H1 (cell line): Measurements from ENCODE around the gene LCLAT1. TPM values are rescaled to one million over a fixed set of nuclear protein-coding genes. Genes with fewer than 3 reads are reported as not detected.

Experiments
- CTCF ChIA-PET: fragments of 300-600 bp; sonication (Branson Sonifier 250); formaldehyde crosslinking; loops from one replicate; lab custom pipeline; 2021; ENCODE audit not compliant: partially characterized antibody; lab: Charles Lee
- POLR2A ChIA-PET: fragments of 300-600 bp; sonication (Branson Sonifier 250); formaldehyde crosslinking; loops from one replicate; lab custom pipeline; 2021; ENCODE audit warnings: inconsistent platforms; ENCODE audit not compliant: partially characterized antibody; lab: Charles Lee
- DNase-seq, 2 experiments: peaks; one replicate each; pipeline versions ENCODE4 v3.0.0 to v3.0.0-alpha.2; 2010 to 2022; ENCODE audit warnings: low spot score in 2 of 2, low read depth in 1 of 2, mixed read lengths in 1 of 2
- FAIRE-seq: peaks from 2 replicates; lab custom pipeline; 2011; peaks lifted over from hg19 to GRCh38; lab: Jason Lieb, UNC
- H2AFZ ChIP-seq: 2 replicates; pipeline ENCODE4 v1.8.1; 2012; ENCODE audit warnings: low read length, inconsistent platforms
- H2AK5ac ChIP-seq: 2 replicates; pipeline ENCODE4 v1.6.1; 2013; ENCODE audit warnings: low read depth, low read length
- H2BK120ac ChIP-seq: replicated peaks from 2 replicates; pipeline ENCODE3; 2013; ENCODE audit warnings: low read depth, low read length, inconsistent platforms
- H2BK12ac ChIP-seq: 2 replicates; pipeline ENCODE4 v1.6.1; 2013; ENCODE audit warnings: low read depth, low read length
- H2BK15ac ChIP-seq: 2 replicates; pipeline ENCODE4 v1.6.1; 2013; ENCODE audit warnings: low read length
- H2BK20ac ChIP-seq: 2 replicates; pipeline ENCODE4 v1.6.1; 2013; ENCODE audit warnings: low read length
- H2BK5ac ChIP-seq: 2 replicates; pipeline ENCODE4 v1.6.1; 2013; ENCODE audit warnings: low read depth, low read length
- H3K14ac ChIP-seq: 2 replicates; pipeline ENCODE4 v1.6.1; 2013; ENCODE audit warnings: inconsistent platforms; ENCODE audit not compliant: insufficient read length
- H3K18ac ChIP-seq: 2 replicates; pipeline ENCODE4 v1.6.1; 2013; ENCODE audit warnings: low read length; ENCODE audit errors: extremely low read depth
- H3K23ac ChIP-seq: 2 replicates; pipeline ENCODE4 v1.6.1; 2013; ENCODE audit warnings: inconsistent platforms; ENCODE audit not compliant: insufficient read length
- H3K23me2 ChIP-seq: 2 replicates; pipeline ENCODE4 v1.6.1; 2013; ENCODE audit warnings: low read depth, low read length
- H3K27ac ChIP-seq: 2 replicates; pipeline ENCODE4 v1.6.1; 2011; ENCODE audit warnings: low read depth, low read length, inconsistent platforms
- H3K27me3 ChIP-seq, 4 experiments: replicated peaks in 1 of 4; 1 replicate in 1 of 4; 2 replicates in 3 of 4; pipeline versions ENCODE4 v1.6.1 to v1.8.1; 2011 to 2013; ENCODE audit warnings: low read length in 3 of 4, mild to moderate bottlenecking in 3 of 4, inconsistent platforms in 2 of 4, mixed read lengths in 2 of 4, moderate library complexity in 1 of 4; ENCODE audit not compliant: control insufficient read depth in 3 of 4, insufficient read depth in 3 of 4; ENCODE audit errors: extremely low read depth in 1 of 4
- H3K36me3 ChIP-seq, 4 experiments: 2 replicates each; pipeline versions ENCODE4 v1.6.1 to v1.8.1; 2011 to 2013; ENCODE audit warnings: mild to moderate bottlenecking in 4 of 4, low read length in 3 of 4, moderate library complexity in 2 of 4, control low read depth in 1 of 4, inconsistent platforms in 1 of 4; ENCODE audit not compliant: insufficient read depth in 4 of 4, control insufficient read depth in 2 of 4
- H3K4ac ChIP-seq: replicated peaks from 2 replicates; pipeline ENCODE3; 2013; ENCODE audit warnings: low read length, low read depth, mixed read lengths, inconsistent platforms; ENCODE audit not compliant: insufficient read length
- H3K4me1 ChIP-seq, 4 experiments: replicated peaks in 1 of 4; 1 replicate in 1 of 4; 2 replicates in 3 of 4; pipeline versions ENCODE4 v1.6.1 to v1.8.1; 2011 to 2013; ENCODE audit warnings: low read length in 3 of 4, inconsistent platforms in 2 of 4, mixed read lengths in 1 of 4; ENCODE audit not compliant: insufficient read depth in 4 of 4, control insufficient read depth in 3 of 4
- H3K4me2 ChIP-seq, 2 experiments: 2 replicates each; pipeline versions ENCODE4 v1.6.1 to v1.8.1; 2011 to 2013; ENCODE audit warnings: low read depth in 2 of 2, low read length in 2 of 2, control low read depth in 1 of 2, inconsistent platforms in 1 of 2, mild to moderate bottlenecking in 1 of 2; ENCODE audit not compliant: insufficient read depth in 1 of 2
- H3K4me3 ChIP-seq, 4 experiments: fragments of 200-600, 300-600 bp in 1 of 4; sonication (generic), shearing (Covaris generic), sonication (Bioruptor Twin) in 1 of 4; 2 replicates each; pipeline versions ENCODE4 v1.5.1 to v1.8.1; 2011 to 2016; ENCODE audit warnings: low read length in 4 of 4, low read depth in 3 of 4, control low read depth in 2 of 4, inconsistent platforms in 2 of 4, mild to moderate bottlenecking in 2 of 4, mixed read lengths in 1 of 4, moderate library complexity in 1 of 4; ENCODE audit not compliant: insufficient read depth in 2 of 4; ENCODE audit errors: extremely low read depth in 1 of 4
- H3K56ac ChIP-seq: replicated peaks from 2 replicates; pipeline ENCODE3; 2013; ENCODE audit warnings: low read depth, mild to moderate bottlenecking, mixed read lengths, low read length, inconsistent platforms; ENCODE audit not compliant: insufficient read length
- H3K79me1 ChIP-seq: 2 replicates; pipeline ENCODE4 v1.6.1; 2013; ENCODE audit warnings: low read depth, low read length, control low read depth
- H3K79me2 ChIP-seq, 2 experiments: 2 replicates each; pipeline versions ENCODE4 v1.6.1 to v1.8.1; 2012 to 2013; ENCODE audit warnings: low read length in 2 of 2, mild to moderate bottlenecking in 2 of 2, inconsistent platforms in 1 of 2; ENCODE audit not compliant: insufficient read depth in 2 of 2, control insufficient read depth in 1 of 2
- H3K9ac ChIP-seq, 4 experiments: replicated peaks in 1 of 4; 1 replicate in 1 of 4; 2 replicates in 3 of 4; pipeline versions ENCODE4 v1.6.1 to v1.8.1; 2011 to 2013; ENCODE audit warnings: low read depth in 3 of 4, low read length in 3 of 4, control low read depth in 2 of 4, mild to moderate bottlenecking in 2 of 4, moderate library complexity in 2 of 4, inconsistent platforms in 1 of 4; ENCODE audit errors: extremely low read depth in 1 of 4
- H3K9me3 ChIP-seq, 2 experiments: 2 replicates each; pipeline versions ENCODE4 v1.6.1 to v1.8.1; 2012 to 2013; ENCODE audit warnings: mild to moderate bottlenecking in 2 of 2, moderate library complexity in 2 of 2, control low read depth in 1 of 2, inconsistent platforms in 1 of 2, low read depth in 1 of 2, low read length in 1 of 2, mixed read lengths in 1 of 2; ENCODE audit not compliant: insufficient read depth in 2 of 2
- H4K20me1 ChIP-seq, 2 experiments: replicated peaks in 1 of 2; 2 replicates each; pipeline versions ENCODE3 to v1.8.1; 2011 to 2013; ENCODE audit warnings: inconsistent platforms in 2 of 2, low read length in 2 of 2, mild to moderate bottlenecking in 1 of 2; ENCODE audit not compliant: insufficient read depth in 2 of 2, control insufficient read depth in 1 of 2
- H4K5ac ChIP-seq: 2 replicates; pipeline ENCODE4 v1.6.1; 2013; ENCODE audit warnings: low read length, low read depth, mixed read lengths, inconsistent platforms; ENCODE audit not compliant: insufficient read length
- H4K8ac ChIP-seq: 2 replicates; pipeline ENCODE4 v1.8.0; 2013; ENCODE audit warnings: mild to moderate bottlenecking, moderate library complexity, low read length, inconsistent platforms; ENCODE audit not compliant: insufficient read depth; ENCODE audit errors: extremely low read depth
- H4K91ac ChIP-seq: replicated peaks from 2 replicates; pipeline ENCODE3; 2013; ENCODE audit warnings: low read length, mixed read lengths, inconsistent platforms; ENCODE audit not compliant: insufficient read length
- BRCA1 ChIP-seq: IDR thresholded peaks from 2 replicates; pipeline ENCODE4 v1.6.1; 2012; ENCODE audit warnings: low read depth, low read length, improper control_type of control experiment
- CTBP2 ChIP-seq: IDR thresholded peaks from 2 replicates; pipeline ENCODE4 v1.7.0; 2011; ENCODE audit warnings: borderline replicate concordance, mild to moderate bottlenecking, moderate library complexity, mixed read lengths, low read length; ENCODE audit not compliant: insufficient read depth, insufficient read length
- EZH2 ChIP-seq: fragments of 200-600 bp; sonication (generic); IDR thresholded peaks from 2 replicates; pipeline ENCODE4 v1.7.1; 2012; ENCODE audit warnings: low read depth, mild to moderate bottlenecking, moderate library complexity, low read length, inconsistent platforms; ENCODE audit not compliant: severe bottlenecking
- YY1 ChIP-seq: IDR thresholded peaks from 2 replicates; pipeline ENCODE4 v1.6.1; 2011; ENCODE audit warnings: low read depth, mild to moderate bottlenecking, low read length
- WGBS, 2 experiments: shearing (Covaris generic) in 1 of 2; methylation state at CpG; one replicate each; pipeline versions ENCODE4 v1.1.6 to v1.1.7; 2013 to 2015; ENCODE audit warnings: low lambda C conversion rate in 2 of 2, mixed read lengths in 2 of 2, inconsistent platforms in 1 of 2, low coverage in 1 of 2, missing lambda C conversion rate in 1 of 2; ENCODE audit not compliant: insufficient replicate concordance in 2 of 2, insufficient coverage in 1 of 2, insufficient read length in 1 of 2; ENCODE audit errors: extremely low coverage in 1 of 2, missing lambda C conversion rate in 1 of 2; 5-methylcytosine and 5-hydroxymethylcytosine counted together
- polyA plus RNA-seq, 7 experiments: library from polyadenylated mRNA; depleted of rRNA in 3 of 7; stranded (reverse) in 5 of 7; unstranded in 2 of 7; fragments of >200 nt in 5 of 7; fragments of 200-250 nt in 2 of 7; gene quantifications; 1 replicate in 5 of 7; 2 replicates in 1 of 7; 4 replicates in 1 of 7; pipeline versions ENCODE4 v1.2.1 to v1.2.3, GENCODE V29; 2011 to 2013; ENCODE audit warnings: missing spikeins in 2 of 7, mixed read lengths in 2 of 7
- total RNA-seq: library from RNA; stranded (reverse); fragmentation: NEBNext Ultra II Directional; extraction: Animal tissue kit (Norgen Biotek cat#: 25700); gene quantifications from 2 replicates; pipeline ENCODE4 v1.2.1, GENCODE V29; 2021

Gene LCLAT1
- total and polyA plus RNA-seq, 2 of the 8 experiments (the other 6 are each of a cell fraction or from before 2014, with no cell fraction given) = 7.6 to 22.0 TPM

GRCh38 chr2:30522421-30522820, 75.4 kb downstream of the LCLAT1 start:
- no peak overlapping the region for H3K27ac ChIP-seq
- H3K9ac ChIP-seq = no peak overlapping the region
- DNase-seq (no peak), FAIRE-seq (no peak)
- no peak overlapping the region for H3K4me3 ChIP-seq
- H3K18ac ChIP-seq = no peak overlapping the region
- no peaks in the 10 kb centered on the region for H3K79me1 ChIP-seq
- no peak overlapping the region for H2BK5ac ChIP-seq
- H3K36me3 ChIP-seq = peaks cover 0 to 13% (median 4%) of the 10 kb centered on the region in 4 experiments; a peak in 5 of 8 replicates
- H3K23ac ChIP-seq = no peak overlapping the region
- no peak overlapping the region for H2AFZ ChIP-seq
- H3K4me1 ChIP-seq = no peaks in the 10 kb centered on the region
- H3K4ac ChIP-seq = no peak overlapping the region
- H3K4me2 ChIP-seq = no peak overlapping the region
- no peak overlapping the region for H2BK20ac ChIP-seq
- no peak overlapping the region for H4K91ac ChIP-seq
- H3K9me3 ChIP-seq = peaks cover 8 to 11% of the 10 kb centered on the region in 2 experiments; a peak in 3 of 4 replicates
- H3K14ac ChIP-seq = no peak overlapping the region
- WGBS, 2 experiments = 96% methylated on average over 2 of the region's 2 CpGs; no CpG with 5 or more reads in 1 of the 2 experiments
- POLR2A ChIA-PET = no interaction called here
- no peak overlapping the region for H2BK15ac ChIP-seq
- H4K8ac ChIP-seq = no peak overlapping the region
- H3K27me3 ChIP-seq = no peaks in the 10 kb centered on the region
- CTCF ChIA-PET = interaction anchor here (0.6 kb wide), 1 partner anchor 90 kb away, joined by 5 read pairs; no protein-coding TSS in a partner anchor
- peaks cover 0 to 2% of the 10 kb centered on the region in 2 experiments; a peak in 1 of 4 replicates for H3K79me2 ChIP-seq
- H4K5ac ChIP-seq = no peak overlapping the region
- no peak overlapping the region for H2AK5ac ChIP-seq
- H2BK120ac ChIP-seq = no peak overlapping the region
- H2BK12ac ChIP-seq = no peak overlapping the region
- H3K56ac ChIP-seq = no peak overlapping the region
- TF ChIP-seq YY1 = no peak
- TF ChIP-seq CTBP2 = no peak
- no peak for TF ChIP-seq BRCA1
- TF ChIP-seq EZH2 = no peak
- TF ChIP-seq, all 59 proteins: peak for 0
- H3K23me2 ChIP-seq = no peaks in the 10 kb centered on the region
- no peaks in the 10 kb centered on the region for H4K20me1 ChIP-seq
